SK-N-SH (cell line): ENCODE data around the gene ABHD6. TPM values are rescaled to one million over a fixed set of nuclear protein-coding genes. Genes with fewer than 3 reads are reported as not detected.
"Not testable (repeated sequence)": the region's sequence is repeated elsewhere in the genome, so short reads cannot be mapped to it uniquely, and the experiment has no call there.

Source experiments
- CTCF ChIA-PET: fragments of 300-600, 350-600 bp; formaldehyde crosslinking; extraction: SDS; loops from one replicate; lab custom pipeline; 2021; lab: Yijun Ruan, JAX
- POLR2A ChIA-PET: fragments of 350-600 bp; sonication (Branson Sonifier 250); formaldehyde crosslinking; extraction: SDS; loops from one replicate; lab custom pipeline; 2020; ENCODE audit warnings: antibody characterized with exemption, inconsistent platforms; lab: Yijun Ruan, JAX
- DNase-seq: peaks from one replicate; pipeline ENCODE4 v3.0.0; 2012
- H2AFZ ChIP-seq: fragments of 200-600 bp; sonication (generic); 2 replicates; pipeline ENCODE4 v1.8.1; 2016; ENCODE audit warnings: antibody characterized with exemption, mild to moderate bottlenecking, low read depth
- H3F3A ChIP-seq: fragments of 200-600 bp; sonication (generic); replicated peaks from 2 replicates; pipeline ENCODE3; 2016; ENCODE audit warnings: antibody characterized with exemption, mild to moderate bottlenecking; ENCODE audit not compliant: insufficient read depth
- H3K27ac ChIP-seq, 2 experiments: fragments of 200-500 bp in 1 of 2; fragments of 200-600 bp in 1 of 2; sonication (Bioruptor generic) in 1 of 2; sonication (generic), shearing (Covaris generic) in 1 of 2; 2 replicates each; pipeline versions ENCODE4 v1.5.1 to v1.6.1; 2014 to 2016; ENCODE audit warnings: low read depth in 2 of 2, inconsistent platforms in 1 of 2, low read length in 1 of 2, mild to moderate bottlenecking in 1 of 2, mixed read lengths in 1 of 2
- H3K27me3 ChIP-seq: fragments of 200-600 bp; sonication (generic), shearing (Covaris generic); 2 replicates; pipeline ENCODE4 v1.6.1; 2016; ENCODE audit warnings: mixed run types; ENCODE audit not compliant: insufficient read depth
- H3K36me3 ChIP-seq, 2 experiments: fragments of 200-500 bp in 1 of 2; fragments of 200-600 bp in 1 of 2; sonication (Bioruptor generic) in 1 of 2; sonication (generic) in 1 of 2; replicated peaks in 1 of 2; 2 replicates each; pipeline versions ENCODE3 to v1.5.1; 2014 to 2016; ENCODE audit warnings: low read length in 1 of 2, mild to moderate bottlenecking in 1 of 2; ENCODE audit not compliant: insufficient read depth in 2 of 2, control insufficient read depth in 1 of 2
- H3K4me1 ChIP-seq, 2 experiments: fragments of 200-500 bp in 1 of 2; fragments of 200-600 bp in 1 of 2; sonication (Bioruptor generic) in 1 of 2; sonication (generic), shearing (Covaris generic) in 1 of 2; 2 replicates each; pipeline versions ENCODE4 v1.5.1 to v1.6.1; 2014 to 2016; ENCODE audit warnings: low read depth in 1 of 2, low read length in 1 of 2, mixed run types in 1 of 2; ENCODE audit not compliant: insufficient read depth in 2 of 2, control insufficient read depth in 1 of 2
- H3K4me2 ChIP-seq: fragments of 200-600 bp; sonication (generic), shearing (Covaris generic); 2 replicates; pipeline ENCODE4 v1.6.1; 2017; ENCODE audit warnings: mixed run types
- H3K4me3 ChIP-seq, 2 experiments: fragments of 200-500 bp in 1 of 2; fragments of 200-600 bp in 1 of 2; sonication (Bioruptor generic) in 1 of 2; sonication (generic), shearing (Covaris generic) in 1 of 2; 2 replicates each; pipeline versions ENCODE4 v1.5.1 to v1.8.1; 2014 to 2016; ENCODE audit warnings: low read depth in 2 of 2, inconsistent platforms in 1 of 2, low read length in 1 of 2, mild to moderate bottlenecking in 1 of 2, mixed read lengths in 1 of 2, moderate library complexity in 1 of 2
- H3K79me2 ChIP-seq: fragments of 200-600 bp; sonication (generic); 2 replicates; pipeline ENCODE4 v1.8.1; 2017; ENCODE audit warnings: mild to moderate bottlenecking; ENCODE audit not compliant: insufficient read depth
- H3K9ac ChIP-seq: fragments of 200-600 bp; sonication (generic); 2 replicates; pipeline ENCODE4 v1.6.1; 2017; ENCODE audit warnings: mixed run types
- H3K9me2 ChIP-seq: fragments of 200-600 bp; sonication (generic); 2 replicates; pipeline ENCODE4 v1.6.1; 2017; ENCODE audit warnings: mixed run types
- H3K9me3 ChIP-seq: fragments of 200-600 bp; sonication (generic); 2 replicates; pipeline ENCODE4 v1.6.1; 2017; ENCODE audit warnings: mixed run types, mild to moderate bottlenecking, moderate library complexity
- H4K20me1 ChIP-seq: fragments of 200-600 bp; sonication (generic); 2 replicates; pipeline ENCODE4 v1.6.1; 2017; ENCODE audit warnings: mild to moderate bottlenecking, mixed run types; ENCODE audit not compliant: insufficient read depth
- FOXM1 ChIP-seq: IDR thresholded peaks from 2 replicates; pipeline ENCODE4 v1.4.0; 2012; ENCODE audit warnings: low read depth, mild to moderate bottlenecking
- MAX ChIP-seq: IDR thresholded peaks from 2 replicates; pipeline ENCODE4 v1.4.0; 2012; ENCODE audit warnings: low read depth
- MXI1 ChIP-seq: IDR thresholded peaks from 2 replicates; pipeline ENCODE4 v1.6.1; 2012; ENCODE audit warnings: mild to moderate bottlenecking, low read depth, low read length, improper control_type of control experiment
- NFIC ChIP-seq: IDR thresholded peaks from 2 replicates; pipeline ENCODE4 v1.4.0; 2012; ENCODE audit warnings: borderline replicate concordance
- NRF1 ChIP-seq: IDR thresholded peaks from 2 replicates; pipeline ENCODE4 v1.6.1; 2012; ENCODE audit warnings: low read depth, mild to moderate bottlenecking, low read length
- RAD21 ChIP-seq: IDR thresholded peaks from 2 replicates; pipeline ENCODE4 v1.6.1; 2012; ENCODE audit warnings: mild to moderate bottlenecking, low read length
- REST ChIP-seq: IDR thresholded peaks from 2 replicates; pipeline ENCODE4 v1.6.1; 2012; ENCODE audit warnings: mild to moderate bottlenecking, low read depth, low read length, moderate library complexity
- RXRA ChIP-seq: IDR thresholded peaks from 2 replicates; pipeline ENCODE4 v1.4.0; 2012; ENCODE audit warnings: low read depth, mild to moderate bottlenecking, borderline replicate concordance
- SIN3A ChIP-seq: IDR thresholded peaks from 2 replicates; pipeline ENCODE4 v1.6.1; 2012; ENCODE audit warnings: low read depth, mild to moderate bottlenecking, low read length, moderate library complexity, borderline replicate concordance
- SMC3 ChIP-seq: IDR thresholded peaks from 2 replicates; pipeline ENCODE4 v1.6.1; 2012; ENCODE audit warnings: low read depth, low read length, improper control_type of control experiment
- TCF12 ChIP-seq: IDR thresholded peaks from 2 replicates; pipeline ENCODE4 v1.4.0; 2012
- TEAD4 ChIP-seq: IDR thresholded peaks from 2 replicates; pipeline ENCODE4 v1.4.0; 2012; ENCODE audit warnings: mild to moderate bottlenecking, borderline replicate concordance; ENCODE audit not compliant: insufficient read depth
- USF1 ChIP-seq: IDR thresholded peaks from 2 replicates; pipeline ENCODE4 v1.4.0; 2012; ENCODE audit warnings: low read depth, borderline replicate concordance
- USF2 ChIP-seq: fragments of 150-350 bp; IDR thresholded peaks from 2 replicates; pipeline ENCODE4 v1.6.1; 2017; ENCODE audit warnings: antibody characterized with exemption, low read length, low read depth, borderline replicate concordance
- YY1 ChIP-seq: IDR thresholded peaks from 2 replicates; pipeline ENCODE4 v1.4.0; 2012; ENCODE audit warnings: low read depth, mild to moderate bottlenecking
- WGBS: methylation state at CpG from one replicate; pipeline ENCODE4 v1.1.6; 2017; ENCODE audit warnings: low lambda C conversion rate; 5-methylcytosine and 5-hydroxymethylcytosine counted together
- polyA plus RNA-seq, 3 experiments: library from polyadenylated mRNA; depleted of rRNA; stranded (reverse); fragments of >200 nt; gene quantifications; 2 replicates each; pipeline ENCODE4 v1.2.3, GENCODE V29; 2012

ABHD6 gene
- polyA plus RNA-seq, 1 of the 3 experiments (the other 2 are of a cell fraction) = 10.7 TPM

GRCh38 chr3:58223855-58224254 is 13.7 kb upstream of the ABHD6 start (continued):
- TF ChIP-seq TEAD4 = no peak
- no peak for TF ChIP-seq MAX

- DNase-seq, H3K9me3 ChIP-seq, H3K4me3 ChIP-seq, H3K9ac ChIP-seq, H3K4me1 ChIP-seq, H3K4me2 ChIP-seq, H3K27me3 ChIP-seq, H2AFZ ChIP-seq, H3K27ac ChIP-seq, H3F3A ChIP-seq, POLR2A ChIA-PET, H3K79me2 ChIP-seq, H3K36me3 ChIP-seq, H3K9me2 ChIP-seq, H4K20me1 ChIP-seq: not testable (repeated sequence)
- CTCF ChIA-PET = interaction anchor here (0.6 to 3.5 kb wide), 6 partner anchors 9 to 220 kb away, joined by 3 to 17 read pairs (median 6); partner anchors contain the start of gene FLNB
- WGBS = 63% methylated on average over 3 of the region's 3 CpGs
Measured at GRCh38 chr3:58227933-58228332, 9.7 kb upstream of the ABHD6 start.

- no peaks in the 10 kb centered on the region for H4K20me1 ChIP-seq
Measured at GRCh38 chr3:58230876-58231552, 6.6 kb upstream of the ABHD6 start.

More at GRCh38 chr3:58230876-58231552, 6.6 kb upstream of the ABHD6 start:
- H3K27me3 ChIP-seq = no peaks in the 10 kb centered on the region; the same call in 1 of the 2 replicates
- no peaks in the 10 kb centered on the region for H3F3A ChIP-seq
- no peaks in the 10 kb centered on the region for H3K4me1 ChIP-seq
- no peak overlapping the region for H3K9ac ChIP-seq
- H3K27ac ChIP-seq = no peak overlapping the region
- no peaks in the 10 kb centered on the region for H3K36me3 ChIP-seq
- no peak overlapping the region for H2AFZ ChIP-seq
- H3K79me2 ChIP-seq = no peaks in the 10 kb centered on the region
- POLR2A ChIA-PET = no interaction called here
- H3K4me3 ChIP-seq = no peak overlapping the region
- TF ChIP-seq NFIC (no peak), SMC3 (no peak), RXRA (no peak), YY1 (no peak), USF1 (no peak), FOXM1 (no peak), REST (no peak), NRF1 (no peak), TCF12 (no peak), USF2 (no peak), RAD21 (no peak), MXI1 (no peak), SIN3A (no peak)
- no peak overlapping the region for H3K4me2 ChIP-seq
- CTCF ChIA-PET = interaction anchor here (1.1 to 5.4 kb wide), 6 partner anchors 11 to 69 kb away, joined by 3 to 29 read pairs (median 6); no protein-coding TSS in a partner anchor
- no peak for DNase-seq
- H3K9me2 ChIP-seq = no peaks in the 10 kb centered on the region
- WGBS = 7% methylated on average over 1 of the region's 1 CpG
- H3K9me3 ChIP-seq = no peaks in the 10 kb centered on the region
